PC-3 (cell line): ENCODE measurements around the gene TBX1. TPM values are rescaled to one million over a fixed set of nuclear protein-coding genes. Genes with fewer than 3 reads are reported as not detected.

Experiments used
- ATAC-seq: fragments of 200-7000 bp; cut with Tn5 transposase; 2 replicates; pipeline ENCODE4 v1.9.1; 2020; ENCODE audit warnings: mild to moderate bottlenecking, moderate library complexity
- BruUV-seq: library from RNA; stranded (reverse); fragments of 400-500 nt; replicated peaks from 2 replicates; lab custom pipeline; 2021; lab: Mats Ljungman, UMichigan
- CTCF ChIA-PET: fragments of 300-600 bp; sonication (Branson Sonifier 250); formaldehyde crosslinking; loops from one replicate; lab custom pipeline; 2022; ENCODE audit warnings: antibody characterized with exemption; lab: Charles Lee
- POLR2A ChIA-PET: fragments of 300-600 bp; sonication (Branson Sonifier 250); formaldehyde crosslinking; loops from one replicate; lab custom pipeline; 2022; ENCODE audit warnings: antibody characterized with exemption; ENCODE audit not compliant: unreplicated experiment; lab: Charles Lee
- DNase-seq: peaks from one replicate; pipeline ENCODE4 v3.0.0-alpha.2; 2015
- H2AFZ ChIP-seq: fragments of 300-600 bp; sonication (generic); 2 replicates; pipeline ENCODE4 v1.6.0; 2016; ENCODE audit warnings: antibody characterized with exemption, low read length
- H3F3A ChIP-seq: fragments of 300-600 bp; sonication (generic); one replicate; pipeline ENCODE4 v1.6.0; 2017; ENCODE audit warnings: antibody characterized with exemption, low read length, control low read depth, mild to moderate bottlenecking; ENCODE audit not compliant: unreplicated experiment
- H3K27ac ChIP-seq: fragments of 300-600 bp; sonication (generic); 2 replicates; pipeline ENCODE4 v1.5.1; 2016; ENCODE audit warnings: mild to moderate bottlenecking, low read length
- H3K27me3 ChIP-seq: fragments of 300-600 bp; sonication (generic); 2 replicates; pipeline ENCODE4 v1.6.1; 2016; ENCODE audit warnings: low read length, mixed read lengths
- H3K36me3 ChIP-seq: fragments of 300-600 bp; sonication (generic); 2 replicates; pipeline ENCODE4 v1.6.1; 2016; ENCODE audit warnings: low read depth, mixed run types, low read length, mixed read lengths
- H3K4me1 ChIP-seq: fragments of 300-600 bp; sonication (generic); 2 replicates; pipeline ENCODE4 v1.5.1; 2016; ENCODE audit warnings: low read length; ENCODE audit not compliant: insufficient read depth
- H3K4me2 ChIP-seq: fragments of 300-600 bp; sonication (generic); 2 replicates; pipeline ENCODE4 v1.6.0; 2016; ENCODE audit warnings: low read length
- H3K4me3 ChIP-seq: fragments of 300-600 bp; sonication (generic); 2 replicates; pipeline ENCODE4 v1.5.1; 2016; ENCODE audit warnings: mild to moderate bottlenecking, low read length, mixed read lengths
- H3K79me2 ChIP-seq: fragments of 300-600 bp; sonication (generic); 2 replicates; pipeline ENCODE4 v1.6.1; 2017; ENCODE audit warnings: low read length, mixed read lengths
- H3K9ac ChIP-seq: fragments of 300-600 bp; sonication (generic); 2 replicates; pipeline ENCODE4 v1.6.0; 2016; ENCODE audit warnings: mild to moderate bottlenecking, low read length
- H3K9me2 ChIP-seq: fragments of 300-600 bp; sonication (generic); replicated peaks from 2 replicates; pipeline ENCODE4 v1.6.1; 2016; ENCODE audit warnings: mixed run types, low read length, mixed read lengths
- H3K9me3 ChIP-seq: fragments of 300-600 bp; sonication (generic); 2 replicates; pipeline ENCODE4 v1.6.1; 2016; ENCODE audit warnings: low read length, mixed read lengths
- H4K20me1 ChIP-seq: fragments of 300-600 bp; sonication (generic); 2 replicates; pipeline ENCODE4 v1.6.1; 2016; ENCODE audit warnings: low read length, mixed read lengths
- CTCF ChIP-seq: fragments of 300-600 bp; sonication (generic); conservative IDR thresholded peaks from 2 replicates; pipeline ENCODE4 v1.5.1; 2017; ENCODE audit warnings: antibody characterized with exemption, low read depth, mild to moderate bottlenecking, low read length
- EZH2 ChIP-seq: fragments of 300-600 bp; sonication (generic); IDR thresholded peaks from one replicate; pipeline ENCODE4 v1.6.1; 2017; ENCODE audit warnings: antibody characterized with exemption, mild to moderate bottlenecking, low read length; ENCODE audit not compliant: unreplicated experiment
- EZH2phosphoT487 ChIP-seq: fragments of 300-600 bp; sonication (generic); IDR thresholded peaks from 2 replicates; pipeline ENCODE4 v1.6.1; 2018; ENCODE audit warnings: mild to moderate bottlenecking, antibody characterized with exemption, low read length, borderline replicate concordance
- intact Hi-C: fragments of 100-400 bp; cut with micrococcal nuclease; formaldehyde crosslinking; loops from 2 replicates; pipeline ENCODE4 v1.9.0; 2023
- total RNA-seq: library from RNA; depleted of rRNA; stranded (reverse); fragments of >200 nt; gene quantifications from 2 replicates; pipeline ENCODE4 v1.2.3, GENCODE V29; 2014

The TBX1 gene
- total RNA-seq, 1 experiment from 2014 or later = 18.6 TPM

GRCh38 chr22:19798891-19799293 is 38.3 kb downstream of the TBX1 start:
- no peaks in the 10 kb centered on the region for H3K36me3 ChIP-seq
- BruUV-seq = no TSS peak
- H3K9ac ChIP-seq = no peak overlapping the region
- ChIA-PET CTCF (no interaction called here), POLR2A (no interaction called here)
- no peaks in the 10 kb centered on the region for H3K27me3 ChIP-seq
- no peak overlapping the region for H3K4me3 ChIP-seq
- H2AFZ ChIP-seq = no peak overlapping the region
- no peaks in the 10 kb centered on the region for H3K9me2 ChIP-seq
- no peak for TF ChIP-seq CTCF
- no peak for TF ChIP-seq EZH2
- no peak for TF ChIP-seq EZH2phosphoT487
- H3K4me1 ChIP-seq = no peaks in the 10 kb centered on the region
- no peaks in the 10 kb centered on the region for H3F3A ChIP-seq
- H3K79me2 ChIP-seq = no peaks in the 10 kb centered on the region
- H3K4me2 ChIP-seq = no peak overlapping the region
- DNase-seq (no peak), ATAC-seq (no peak)
- H4K20me1 ChIP-seq = no peaks in the 10 kb centered on the region
- intact Hi-C loops = no loop called here
- H3K9me3 ChIP-seq = no peaks in the 10 kb centered on the region
- no peak overlapping the region for H3K27ac ChIP-seq

GRCh38 chr22:19799322-19800190 is 39.0 kb downstream of the TBX1 start:
- H3K27ac ChIP-seq = no peak overlapping the region
- H3K9ac ChIP-seq = no peak overlapping the region

More at GRCh38 chr22:19799322-19800190, 39.0 kb downstream of the TBX1 start:
- Histone ChIP-seq H3K27me3 (no peaks in the 10 kb centered on the region), H3K79me2 (no peaks in the 10 kb centered on the region), H3K4me2 (no peak overlapping the region), H3K4me3 (no peak overlapping the region), H3K4me1 (no peaks in the 10 kb centered on the region), H4K20me1 (no peaks in the 10 kb centered on the region), H2AFZ (no peak overlapping the region), H3F3A (no peaks in the 10 kb centered on the region), H3K9me2 (no peaks in the 10 kb centered on the region), H3K9me3 (no peaks in the 10 kb centered on the region), H3K36me3 (no peaks in the 10 kb centered on the region)
- ATAC-seq (no peak), DNase-seq (no peak)
- ChIA-PET CTCF (no interaction called here), POLR2A (no interaction called here)
- TF ChIP-seq EZH2phosphoT487 = no peak
- TF ChIP-seq EZH2 = no peak
- TF ChIP-seq CTCF = no peak
- intact Hi-C loops = no loop called here
- no TSS peak for BruUV-seq
